Measurements from ENCODE around the gene MBL2.

The MBL2 gene

DNA sequence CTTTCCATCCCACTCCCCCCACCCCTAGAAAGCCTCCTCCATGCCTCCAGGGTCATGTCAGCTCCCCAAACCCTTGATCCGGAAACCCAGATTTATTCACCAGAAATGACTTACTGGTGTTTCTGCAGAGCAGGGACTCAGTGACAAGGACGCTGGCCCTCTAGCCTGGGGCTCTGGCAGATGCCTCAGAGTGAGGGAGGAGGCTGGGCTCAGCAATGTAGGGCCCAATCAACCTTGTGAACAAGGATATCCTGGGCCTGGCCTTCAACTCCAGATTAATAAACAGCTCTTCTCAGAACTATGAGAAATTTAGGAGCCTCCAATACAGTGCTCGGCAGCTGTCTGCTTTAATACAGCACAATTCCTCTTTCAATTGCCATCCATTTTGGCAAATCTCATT, at the start of gene MBL2:
Gene MBL2 (minus strand): TSS at position 162 of the 400 bp plus-strand sequence. CDS start 1,149 bp downstream, outside the sequence.
- Mint-ChIP-seq H3K27me3 (no peaks in the 10 kb centered on the region), H3K4me3 (no peak within 1 kb of the TSS), H3K4me1 (no peaks in the 10 kb centered on the region), H3K27ac (no peak within 1 kb of the TSS), H3K36me3 (no peaks in the 10 kb centered on the region), H3K9me3 (no peaks in the 10 kb centered on the region)
- CTCF ChIA-PET: no interaction called here
- DNase-seq: no peak

DNA sequence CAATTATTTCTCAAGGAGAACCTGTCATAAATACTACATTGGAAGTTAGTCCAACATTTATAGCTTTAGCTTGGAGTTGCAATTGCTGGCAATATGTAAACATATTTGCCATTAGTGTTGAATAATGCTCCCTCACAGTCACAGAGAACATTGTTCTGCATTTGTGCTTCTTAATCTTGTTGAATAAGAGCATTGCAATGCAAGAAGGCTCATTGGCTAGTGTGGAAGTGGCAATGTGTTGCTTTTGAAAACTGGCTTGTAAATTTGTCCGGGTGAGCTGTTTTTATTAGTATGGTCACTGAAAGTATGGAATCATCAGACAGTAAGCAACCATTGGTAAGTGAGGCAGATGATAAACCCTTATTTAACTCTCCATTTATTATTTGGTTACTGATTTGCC, 47.7 kb upstream of the MBL2 start:
- H3K27me3 Mint-ChIP-seq: no peaks in the 10 kb centered on the region
- H3K27ac Mint-ChIP-seq: no peak overlapping the region
- no peaks in the 10 kb centered on the region for H3K4me1 Mint-ChIP-seq
- no peak overlapping the region for H3K4me3 Mint-ChIP-seq
- no peaks in the 10 kb centered on the region for H3K36me3 Mint-ChIP-seq
- H3K9me3 Mint-ChIP-seq: no peaks in the 10 kb centered on the region
- CTCF ChIA-PET: no interaction called here
- DNase-seq: no peak

- Mint-ChIP-seq H3K9me3 (no peaks in the 10 kb centered on the region), H3K27ac (no peak overlapping the region), H3K4me3 (no peak overlapping the region), H3K4me1 (no peaks in the 10 kb centered on the region), H3K36me3 (no peaks in the 10 kb centered on the region), H3K27me3 (no peaks in the 10 kb centered on the region)
- CTCF ChIA-PET: no interaction called here
- DNase-seq: no peak
Measured at GRCh38 chr10:52818019-52818418, 45.4 kb upstream of the MBL2 start.

GRCh38 chr10:52814506-52814905, 41.9 kb upstream of the MBL2 start:
- Mint-ChIP-seq H3K9me3 (no peaks in the 10 kb centered on the region), H3K36me3 (no peaks in the 10 kb centered on the region), H3K27ac (no peak overlapping the region), H3K27me3 (no peaks in the 10 kb centered on the region), H3K4me1 (no peaks in the 10 kb centered on the region), H3K4me3 (no peak overlapping the region)
- no peak for DNase-seq
- CTCF ChIA-PET: no interaction called here

DNA sequence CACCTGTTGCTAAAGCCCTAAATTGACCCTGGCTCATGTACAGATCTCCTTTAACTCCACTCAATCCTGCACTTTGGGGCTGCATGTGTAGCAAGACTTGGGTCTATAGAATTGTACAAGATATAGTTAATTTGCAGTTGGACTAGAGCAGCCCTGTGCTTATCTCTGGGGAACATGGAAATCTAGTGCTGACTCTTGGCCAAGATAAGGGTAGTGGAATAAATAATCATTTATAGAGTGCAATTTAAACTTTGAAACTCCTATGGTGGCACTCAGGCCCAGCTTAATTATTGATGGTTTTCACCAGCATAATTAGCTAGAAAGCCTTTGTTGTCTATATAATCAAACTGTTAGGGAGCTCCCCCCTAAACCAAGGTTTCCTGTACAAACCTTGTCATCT, 39.2 kb upstream of the MBL2 start:
- DNase-seq: no peak
- H3K9me3 Mint-ChIP-seq: no peaks in the 10 kb centered on the region
- no peaks in the 10 kb centered on the region for H3K27me3 Mint-ChIP-seq
- H3K4me3 Mint-ChIP-seq: no peak overlapping the region
- no peaks in the 10 kb centered on the region for H3K4me1 Mint-ChIP-seq
- CTCF ChIA-PET: no interaction called here
- no peak overlapping the region for H3K27ac Mint-ChIP-seq
- H3K36me3 Mint-ChIP-seq: no peaks in the 10 kb centered on the region

GRCh38 chr10:52810761-52811160, 38.2 kb upstream of the MBL2 start:
- H3K27me3 Mint-ChIP-seq: no peaks in the 10 kb centered on the region
- no peak for DNase-seq
- no peaks in the 10 kb centered on the region for H3K36me3 Mint-ChIP-seq
- CTCF ChIA-PET: no interaction called here
- no peaks in the 10 kb centered on the region for H3K4me1 Mint-ChIP-seq
- H3K9me3 Mint-ChIP-seq: no peaks in the 10 kb centered on the region
- H3K27ac Mint-ChIP-seq: no peak overlapping the region
- H3K4me3 Mint-ChIP-seq: no peak overlapping the region

GRCh38 chr10:52807803-52808202, 35.2 kb upstream of the MBL2 start:
- H3K9me3 Mint-ChIP-seq: no peaks in the 10 kb centered on the region
- no peak overlapping the region for H3K27ac Mint-ChIP-seq

DNA sequence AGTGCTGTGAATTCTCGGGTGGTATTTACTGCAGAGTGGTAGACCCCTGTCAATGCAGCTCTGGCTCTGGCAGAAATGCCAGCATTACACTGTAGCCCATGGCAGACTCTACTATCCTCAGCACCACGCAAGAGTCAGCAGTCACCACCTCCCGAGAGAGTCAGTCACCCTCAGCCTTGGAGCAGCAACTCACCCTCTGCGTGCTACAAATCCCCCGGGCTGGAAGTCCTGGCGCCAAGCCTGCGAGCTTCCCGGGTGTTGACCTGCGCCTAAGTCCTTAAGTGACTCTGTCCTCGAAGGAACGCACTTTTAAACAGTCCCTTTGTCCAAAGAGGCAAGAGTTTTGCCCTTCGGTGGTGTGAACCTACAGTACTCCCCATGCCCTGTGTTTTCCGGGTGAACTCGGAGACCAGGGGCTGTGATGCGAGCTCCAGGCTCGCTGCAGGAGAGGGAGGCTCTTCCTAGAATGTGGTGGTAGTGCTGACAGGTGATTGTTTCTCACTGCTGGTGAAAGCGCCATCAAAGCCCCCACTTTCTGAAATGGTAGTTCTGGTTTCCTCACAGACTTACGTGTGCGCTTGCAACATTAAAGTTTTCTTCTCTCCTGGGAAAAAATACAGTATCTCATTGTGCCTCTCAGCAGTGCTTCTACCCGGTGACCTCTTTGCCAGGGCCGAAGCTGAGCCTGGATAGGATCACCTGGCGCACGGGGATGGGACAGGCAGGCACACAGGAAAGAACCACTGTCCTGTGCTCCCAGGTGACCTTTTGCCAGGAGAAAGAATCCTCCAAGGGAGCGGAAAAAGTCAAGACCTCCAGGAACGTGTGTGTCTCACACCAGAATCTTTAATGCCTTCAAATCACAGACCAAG, 33.1 kb upstream of the MBL2 start:
- CTCF ChIA-PET: no interaction called here
- Mint-ChIP-seq H3K4me1 (no peaks in the 10 kb centered on the region), H3K36me3 (no peaks in the 10 kb centered on the region), H3K4me3 (no peak overlapping the region), H3K27me3 (no peaks in the 10 kb centered on the region), H3K9me3 (no peaks in the 10 kb centered on the region), H3K27ac (no peak overlapping the region)
- no peak for DNase-seq

More at GRCh38 chr10:52807803-52808202, 35.2 kb upstream of the MBL2 start:
- no peaks in the 10 kb centered on the region for H3K4me1 Mint-ChIP-seq
- no peak for DNase-seq
- no peaks in the 10 kb centered on the region for H3K36me3 Mint-ChIP-seq
- no peak overlapping the region for H3K4me3 Mint-ChIP-seq
- no peaks in the 10 kb centered on the region for H3K27me3 Mint-ChIP-seq
- CTCF ChIA-PET: no interaction called here

DNA sequence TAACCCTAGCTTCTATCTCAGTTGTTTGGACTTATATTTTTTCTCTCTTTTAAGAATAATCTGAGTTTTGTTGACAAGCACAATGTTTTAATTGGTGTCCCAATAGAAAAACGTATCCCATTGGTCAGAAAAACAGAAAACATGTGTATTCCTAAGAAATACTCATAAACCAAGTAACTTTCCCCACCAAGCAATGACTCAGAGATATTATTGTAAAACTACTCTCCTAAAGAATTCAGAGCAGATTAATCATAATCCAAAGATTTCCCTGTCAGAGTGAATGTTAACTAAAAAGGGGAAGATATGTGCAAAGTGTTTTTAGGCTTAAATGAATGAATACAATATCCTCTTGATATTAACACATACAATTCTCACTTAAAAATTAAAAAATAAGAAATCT, 29.4 kb upstream of the MBL2 start:
- DNase-seq: no peak
- no peak overlapping the region for H3K4me3 Mint-ChIP-seq
- H3K9me3 Mint-ChIP-seq: no peaks in the 10 kb centered on the region
- H3K36me3 Mint-ChIP-seq: no peaks in the 10 kb centered on the region
- no peak overlapping the region for H3K27ac Mint-ChIP-seq
- H3K27me3 Mint-ChIP-seq: no peaks in the 10 kb centered on the region
- H3K4me1 Mint-ChIP-seq: no peaks in the 10 kb centered on the region
- CTCF ChIA-PET: no interaction called here

DNA sequence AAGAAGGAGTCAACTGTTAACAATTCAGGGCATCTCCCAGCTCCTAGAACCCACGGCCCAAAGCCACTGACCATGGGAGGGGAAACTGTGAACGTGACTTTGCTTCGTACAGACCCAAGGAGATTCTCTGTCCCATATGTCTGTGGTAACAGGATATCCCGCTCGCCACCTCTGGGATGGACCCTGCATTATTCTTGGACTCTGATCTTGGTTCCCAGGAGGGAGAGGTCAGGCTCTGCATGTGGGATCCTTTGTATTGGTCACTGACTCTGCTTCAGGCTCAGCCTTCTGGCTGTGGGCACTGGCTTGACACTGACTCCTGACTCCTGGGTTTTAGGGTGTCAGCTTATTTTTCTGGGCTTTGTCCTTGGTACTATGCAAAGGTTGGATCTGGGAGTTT, 13.5 kb upstream of the MBL2 start:
- H3K27me3 Mint-ChIP-seq: no peaks in the 10 kb centered on the region
- H3K4me3 Mint-ChIP-seq: no peak overlapping the region
- no peaks in the 10 kb centered on the region for H3K9me3 Mint-ChIP-seq
- no peak for DNase-seq
- H3K27ac Mint-ChIP-seq: no peak overlapping the region
- H3K4me1 Mint-ChIP-seq: no peaks in the 10 kb centered on the region
- H3K36me3 Mint-ChIP-seq: no peaks in the 10 kb centered on the region
- CTCF ChIA-PET: no interaction called here

DNA sequence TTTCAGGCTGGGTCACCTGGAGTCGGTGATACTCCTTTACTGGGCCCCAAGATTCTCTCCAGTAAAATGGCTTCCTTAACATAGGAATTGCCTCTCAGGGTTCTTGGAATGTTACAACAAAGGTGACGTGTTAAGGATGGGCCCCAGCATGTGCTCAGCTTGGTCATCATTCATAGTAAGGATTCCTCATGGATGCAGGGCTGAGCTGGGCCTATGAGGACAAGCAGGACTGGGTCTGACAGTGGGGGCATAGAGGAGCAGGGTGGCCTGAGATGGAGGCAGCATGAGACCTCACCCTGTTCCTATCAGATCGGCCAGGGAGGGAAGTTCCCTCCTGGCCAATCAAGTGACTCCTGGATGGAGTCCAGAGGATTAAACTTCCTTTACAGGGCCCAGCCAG, 12.8 kb upstream of the MBL2 start:
- Mint-ChIP-seq H3K9me3 (no peaks in the 10 kb centered on the region), H3K27ac (no peak overlapping the region), H3K27me3 (no peaks in the 10 kb centered on the region)

GRCh38 chr10:52783726-52784125, 11.1 kb upstream of the MBL2 start:
- no peak for DNase-seq
- Mint-ChIP-seq H3K27me3 (no peaks in the 10 kb centered on the region), H3K4me3 (no peak overlapping the region), H3K9me3 (no peaks in the 10 kb centered on the region), H3K27ac (no peak overlapping the region), H3K4me1 (no peaks in the 10 kb centered on the region), H3K36me3 (no peaks in the 10 kb centered on the region)
- CTCF ChIA-PET: no interaction called here

More for the DNA sequence above, 12.8 kb upstream of the MBL2 start:
- no peaks in the 10 kb centered on the region for H3K36me3 Mint-ChIP-seq
- H3K4me1 Mint-ChIP-seq: no peaks in the 10 kb centered on the region
- no peak overlapping the region for H3K4me3 Mint-ChIP-seq
- CTCF ChIA-PET: no interaction called here
- DNase-seq: no peak

- no peaks in the 10 kb centered on the region for H3K36me3 Mint-ChIP-seq
- H3K4me1 Mint-ChIP-seq: no peaks in the 10 kb centered on the region
- no peak overlapping the region for H3K4me3 Mint-ChIP-seq
- H3K27me3 Mint-ChIP-seq: no peaks in the 10 kb centered on the region
- CTCF ChIA-PET: no interaction called here
- DNase-seq: no peak
- H3K27ac Mint-ChIP-seq: no peak overlapping the region
- no peaks in the 10 kb centered on the region for H3K9me3 Mint-ChIP-seq
Measured at GRCh38 chr10:52782554-52782953, 10.0 kb upstream of the MBL2 start.

- no peaks in the 10 kb centered on the region for H3K27me3 Mint-ChIP-seq
- H3K4me3 Mint-ChIP-seq: no peak overlapping the region
- no peak for DNase-seq
- H3K9me3 Mint-ChIP-seq: no peaks in the 10 kb centered on the region
- CTCF ChIA-PET: interaction anchor here (0.9 to 3.6 kb wide), 5 partner anchors 11 to 473 kb away, joined by 3 to 22 read pairs (median 5); no protein-coding TSS in a partner anchor
- no peaks in the 10 kb centered on the region for H3K4me1 Mint-ChIP-seq
- no peaks in the 10 kb centered on the region for H3K36me3 Mint-ChIP-seq
- H3K27ac Mint-ChIP-seq: no peak overlapping the region
Measured at GRCh38 chr10:52780391-52781155, 8.0 kb upstream of the MBL2 start.

Data from activated naive CD4-positive, alpha-beta T cell treated with anti-CD3 and anti-CD28 coated beads, Interleukin-2, amount 10 ng/mL, durations not matched to agents 7 days and 5 days (primary cell).